Stimulated activated naive B cell treated with anti-CD40 and anti-IgM and Interleukin-4, amounts not matched to agents 10 μg/mL and 1 μg/mL and 100 μg/mL, for 72 hours (primary cell): ENCODE data around the gene KTN1.

Source experiments
- ATAC-seq, 2 donors: fragments of 150-1000 bp; cut with Tn5 transposase; replicated peaks; 2 replicates each; pipeline ENCODE4 v1.10.0; 2021; ENCODE audit warnings: moderate library complexity in 1 of 2
- DNase-seq: peaks from one replicate; pipeline ENCODE4 v3.0.0; 2021
- H3K27ac Mint-ChIP-seq: one replicate; pipeline ENCODE4 v1.8.0; 2022; ENCODE audit warnings: mild to moderate bottlenecking, mixed read lengths
- H3K27me3 Mint-ChIP-seq, 2 donors: one replicate each; pipeline ENCODE4 v1.8.0; 2022; ENCODE audit warnings: mixed read lengths in 2 of 2
- H3K36me3 Mint-ChIP-seq, 2 donors: one replicate each; pipeline ENCODE4 v1.8.0; 2022; ENCODE audit warnings: mixed read lengths in 2 of 2, mild to moderate bottlenecking in 1 of 2
- H3K4me1 Mint-ChIP-seq, 2 donors: one replicate each; pipeline ENCODE4 v1.8.0; 2022; ENCODE audit warnings: mixed read lengths in 2 of 2, mild to moderate bottlenecking in 1 of 2
- H3K4me3 Mint-ChIP-seq, 2 donors: one replicate each; pipeline ENCODE4 v1.8.0; 2022; ENCODE audit warnings: mild to moderate bottlenecking in 2 of 2, mixed read lengths in 2 of 2, moderate library complexity in 1 of 2
- H3K9me3 Mint-ChIP-seq, 2 donors: one replicate each; pipeline ENCODE4 v1.8.0; 2022; ENCODE audit warnings: mixed read lengths in 2 of 2, mild to moderate bottlenecking in 1 of 2

Gene KTN1

DNA sequence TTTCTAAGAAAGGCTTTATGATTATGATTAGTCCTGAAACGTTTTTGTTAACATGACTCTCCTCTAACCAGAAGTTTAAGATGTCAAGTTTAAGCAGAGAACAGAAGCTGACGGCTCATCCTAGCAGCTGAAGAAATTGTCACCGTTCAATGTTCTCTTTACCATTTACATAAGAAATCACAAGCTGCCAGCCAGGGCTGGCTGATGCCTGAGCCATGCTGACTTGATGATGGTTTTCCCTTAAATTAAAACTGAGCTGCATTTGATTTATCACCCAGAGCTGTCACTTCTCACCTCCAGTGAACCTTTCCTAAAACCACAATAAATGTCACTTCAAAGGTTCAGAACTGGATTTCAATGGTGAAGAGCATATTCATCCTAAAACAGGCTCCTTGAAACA is 153.6 kb downstream of the KTN1 start:
- Mint-ChIP-seq H3K9me3 (peaks cover 7 to 8% of the 10 kb centered on the region in 2 donors), H3K27ac (no peak overlapping the region), H3K4me1 (no peaks in the 10 kb centered on the region), H3K36me3 (peaks cover 0 to 6% of the 10 kb centered on the region in 2 donors), H3K4me3 (no peak overlapping the region), H3K27me3 (no peaks in the 10 kb centered on the region)
- ATAC-seq: no peak
- no peak for DNase-seq
